ENCODE results near the gene METTL6.

METTL6 gene

GRCh38 chr3:15431256-15431837 is 4.0 kb upstream of the METTL6 start:
- TF ChIP-seq, protein P1, sequence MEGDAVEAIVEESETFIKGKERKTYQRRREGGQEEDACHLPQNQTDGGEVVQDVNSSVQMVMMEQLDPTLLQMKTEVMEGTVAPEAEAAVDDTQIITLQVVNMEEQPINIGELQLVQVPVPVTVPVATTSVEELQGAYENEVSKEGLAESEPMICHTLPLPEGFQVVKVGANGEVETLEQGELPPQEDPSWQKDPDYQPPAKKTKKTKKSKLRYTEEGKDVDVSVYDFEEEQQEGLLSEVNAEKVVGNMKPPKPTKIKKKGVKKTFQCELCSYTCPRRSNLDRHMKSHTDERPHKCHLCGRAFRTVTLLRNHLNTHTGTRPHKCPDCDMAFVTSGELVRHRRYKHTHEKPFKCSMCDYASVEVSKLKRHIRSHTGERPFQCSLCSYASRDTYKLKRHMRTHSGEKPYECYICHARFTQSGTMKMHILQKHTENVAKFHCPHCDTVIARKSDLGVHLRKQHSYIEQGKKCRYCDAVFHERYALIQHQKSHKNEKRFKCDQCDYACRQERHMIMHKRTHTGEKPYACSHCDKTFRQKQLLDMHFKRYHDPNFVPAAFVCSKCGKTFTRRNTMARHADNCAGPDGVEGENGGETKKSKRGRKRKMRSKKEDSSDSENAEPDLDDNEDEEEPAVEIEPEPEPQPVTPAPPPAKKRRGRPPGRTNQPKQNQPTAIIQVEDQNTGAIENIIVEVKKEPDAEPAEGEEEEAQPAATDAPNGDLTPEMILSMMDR (IDR thresholded peaks at IDR 0.05; ENCODE audit: low read depth, low read length, missing control alignments) = no peak
- no peak for DNase-seq (ENCODE audit: low read depth)
- in situ Hi-C loops (cut with HindIII; ENCODE audit: low sequenced_read_pairs) = no loop called here
- no peak overlapping the region for H3K4me3 ChIP-seq (ENCODE audit: low read depth, low read length)

- no peak overlapping the region for H3K4me3 ChIP-seq (ENCODE audit: low read depth, low read length)
- no peak for DNase-seq (ENCODE audit: low read depth)
- TF ChIP-seq, protein P1 (IDR thresholded peaks at IDR 0.05; ENCODE audit: low read depth, low read length, missing control alignments) = no peak
- in situ Hi-C loops (cut with HindIII; ENCODE audit: low sequenced_read_pairs) = no loop called here
Measured at GRCh38 chr3:15430624-15431023, 3.3 kb upstream of the METTL6 start.

GRCh38 chr3:15429080-15429479 is 1.7 kb upstream of the METTL6 start:
- in situ Hi-C loops (cut with HindIII; ENCODE audit: low sequenced_read_pairs) = no loop called here
- peak overlapping the region; percentile 71 for H3K4me3 ChIP-seq (ENCODE audit: low read depth, low read length)
- TF ChIP-seq, protein P1 (IDR thresholded peaks at IDR 0.05; ENCODE audit: low read depth, low read length, missing control alignments) = no peak
- no peak for DNase-seq (ENCODE audit: low read depth)

DNA sequence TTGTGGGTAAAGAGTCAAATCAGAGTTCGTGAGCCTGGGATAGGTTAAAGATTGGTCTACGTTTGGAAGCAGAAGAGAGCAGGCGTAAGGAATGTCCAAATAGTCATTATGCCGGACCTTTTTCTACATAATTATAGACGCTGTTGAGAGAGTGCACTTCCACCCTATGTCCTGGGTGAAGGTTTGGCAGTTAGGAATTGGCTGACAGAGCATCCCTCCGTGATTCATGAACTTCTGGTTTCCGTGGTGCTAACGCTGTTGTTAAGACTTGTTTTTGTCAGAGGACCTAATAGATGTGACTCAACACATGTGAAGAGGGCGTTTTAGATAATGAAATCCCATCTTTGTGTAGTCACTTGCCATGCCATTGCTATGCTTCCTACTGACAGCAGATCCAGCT is 1.2 kb upstream of the METTL6 start:
- peak overlapping the region; percentile 71 for H3K4me3 ChIP-seq (ENCODE audit: low read depth, low read length)
- no peak for DNase-seq (ENCODE audit: low read depth)
- TF ChIP-seq, protein P1 (IDR thresholded peaks at IDR 0.05; ENCODE audit: low read depth, low read length, missing control alignments) = no peak
- in situ Hi-C loops (cut with HindIII; ENCODE audit: low sequenced_read_pairs) = no loop called here

- H3K4me3 ChIP-seq (ENCODE audit: low read depth, low read length) = peak overlapping the region; percentile 71
- in situ Hi-C loops (cut with HindIII; ENCODE audit: low sequenced_read_pairs) = no loop called here
- DNase-seq (ENCODE audit: low read depth) = no peak
- TF ChIP-seq, protein P1 (IDR thresholded peaks at IDR 0.05; ENCODE audit: low read depth, low read length, missing control alignments) = no peak
Measured at GRCh38 chr3:15427981-15428380, 637 bp upstream of the METTL6 start.

- TF ChIP-seq, protein P1 (IDR thresholded peaks at IDR 0.05; ENCODE audit: low read depth, low read length, missing control alignments) = no peak
- no peak for DNase-seq (ENCODE audit: low read depth)
- in situ Hi-C loops (cut with HindIII; ENCODE audit: low sequenced_read_pairs) = no loop called here
- peak overlapping the region; percentile 71 for H3K4me3 ChIP-seq (ENCODE audit: low read depth, low read length)
Measured at GRCh38 chr3:15426579-15427118, 695 bp downstream of the METTL6 start.
